GM18951 (cell line): Measurements from ENCODE around the gene ZFP14.
"Not testable (repeated sequence)": the region's sequence is repeated elsewhere in the genome, so short reads cannot be mapped to it uniquely, and the experiment has no call there.

Experiments
- POLR2A ChIP-seq: IDR thresholded peaks from 4 replicates; pipeline ENCODE4 v1.6.1; 2011; ENCODE audit warnings: mild to moderate bottlenecking; ENCODE audit not compliant: insufficient read length, insufficient read depth; ENCODE audit errors: extremely low read depth
- in situ Hi-C: fragments of 300-500 bp; cut with MboI; formaldehyde crosslinking; loops from one replicate; pipeline ENCODE4 v1.12.0; 2022; ENCODE audit warnings: low sequenced_read_pairs, mixed read lengths, inconsistent platforms; ENCODE audit not compliant: unreplicated experiment

Gene ZFP14

GRCh38 chr19:36392916-36393673 is 14.1 kb upstream of the ZFP14 start:
- no peak for TF ChIP-seq POLR2A
- in situ Hi-C loops, result no loop called here

GRCh38 chr19:36379510-36379819 is 464 bp upstream of the ZFP14 start:
- in situ Hi-C loops, result no loop called here
- TF ChIP-seq POLR2A, result no peak

GRCh38 chr19:36377541-36378178 is 1.3 kb downstream of the ZFP14 start:
- in situ Hi-C loops, result no loop called here
- no peak for TF ChIP-seq POLR2A

- in situ Hi-C loops, result no loop called here
- TF ChIP-seq POLR2A, result no peak
Observed at GRCh38 chr19:36373638-36374156, 5.3 kb downstream of the ZFP14 start.

GRCh38 chr19:36371886-36372285 is 7.1 kb downstream of the ZFP14 start:
- in situ Hi-C loops, result no loop called here
- no peak for TF ChIP-seq POLR2A

GRCh38 chr19:36363845-36364244 is 15.2 kb downstream of the ZFP14 start:
- in situ Hi-C loops, result no loop called here
- no peak for TF ChIP-seq POLR2A

GRCh38 chr19:36340786-36341372 is 38.1 kb downstream of the ZFP14 start:
- no peak for TF ChIP-seq POLR2A
- in situ Hi-C loops, result no loop called here

GRCh38 chr19:36331353-36332228 is 47.4 kb downstream of the ZFP14 start:
- in situ Hi-C loops, result no loop called here
- TF ChIP-seq POLR2A, result no peak

GRCh38 chr19:36330216-36330615 is 48.8 kb downstream of the ZFP14 start:
- TF ChIP-seq POLR2A, result no peak
- in situ Hi-C loops, result no loop called here

GRCh38 chr19:36329534-36329933 is 49.5 kb downstream of the ZFP14 start:
- in situ Hi-C loops, result not testable (repeated sequence)

- in situ Hi-C loops, result not testable (repeated sequence)
Observed at GRCh38 chr19:36326649-36327048, 52.4 kb downstream of the ZFP14 start.

- in situ Hi-C loops, result loop anchor here (5.0 kb wide), 1 partner anchor 947 kb away; no protein-coding TSS in a partner anchor
Observed at GRCh38 chr19:36315164-36315563, 63.8 kb downstream of the ZFP14 start.

GRCh38 chr19:36314053-36314452 is 64.9 kb downstream of the ZFP14 start:
- in situ Hi-C loops, result not testable (repeated sequence)

GRCh38 chr19:36311098-36311760 is 67.8 kb downstream of the ZFP14 start:
- in situ Hi-C loops, result not testable (repeated sequence)

GRCh38 chr19:36310416-36310990 is 68.5 kb downstream of the ZFP14 start:
- in situ Hi-C loops, result not testable (repeated sequence)

- in situ Hi-C loops, result not testable (repeated sequence)
Observed at GRCh38 chr19:36309759-36310158, 69.2 kb downstream of the ZFP14 start.

- in situ Hi-C loops, result not testable (repeated sequence)
Observed at GRCh38 chr19:36309309-36309708, 69.7 kb downstream of the ZFP14 start.

- in situ Hi-C loops, result not testable (repeated sequence)
Observed at GRCh38 chr19:36292317-36292716, 86.7 kb downstream of the ZFP14 start.
